Measurements from ENCODE around the gene ACO2.

GRCh38 chr22:41429232-41429950, 39.5 kb upstream of the ACO2 start:
- TF ChIP-seq CTCF (IDR thresholded peaks at IDR 0.05) (no peak), POLR2A (IDR thresholded peaks at IDR 0.05) (no peak), EP300 (IDR thresholded peaks at IDR 0.05) (no peak)

Measured in tibial nerve (tissue), 4 donors.